IPS-15b (cell line): ENCODE data around the gene RPL13.
"Not testable (repeated sequence)": the region's sequence is repeated elsewhere in the genome, so short reads cannot be mapped to it uniquely, and the experiment has no call there.

Experiments
- H3K27me3 ChIP-seq: one replicate; pipeline ENCODE4 v1.6.1; 2013; ENCODE audit warnings: low read length; ENCODE audit not compliant: control insufficient read depth, insufficient read depth
- H3K36me3 ChIP-seq: one replicate; pipeline ENCODE4 v1.6.1; 2013; ENCODE audit warnings: low read length; ENCODE audit not compliant: control insufficient read depth, insufficient read depth
- H3K4me1 ChIP-seq: one replicate; pipeline ENCODE4 v1.6.1; 2013; ENCODE audit warnings: mild to moderate bottlenecking, low read length; ENCODE audit not compliant: control insufficient read depth, insufficient read depth
- H3K4me3 ChIP-seq: one replicate; pipeline ENCODE4 v1.5.1; 2013; ENCODE audit warnings: low read depth, low read length
- H3K9ac ChIP-seq: one replicate; pipeline ENCODE4 v1.6.1; 2013; ENCODE audit warnings: low read depth, mild to moderate bottlenecking, low read length
- H3K9me3 ChIP-seq: one replicate; pipeline ENCODE4 v1.6.1; 2013; ENCODE audit warnings: mild to moderate bottlenecking, low read length; ENCODE audit not compliant: control insufficient read depth, insufficient read depth

The RPL13 gene

GRCh38 chr16:89565506-89566372, 5.3 kb downstream of the RPL13 start:
- H3K9me3 ChIP-seq, result no peaks in the 10 kb centered on the region
- peak overlapping the region; percentile 60 for H3K4me3 ChIP-seq
- peaks cover 8% of the 10 kb centered on the region for H3K4me1 ChIP-seq
- H3K36me3 ChIP-seq, result peaks cover 36% of the 10 kb centered on the region
- no peaks in the 10 kb centered on the region for H3K27me3 ChIP-seq
- peak overlapping the region; percentile 39 for H3K9ac ChIP-seq

GRCh38 chr16:89567656-89568594, 7.4 kb downstream of the RPL13 start:
- Histone ChIP-seq H3K9me3 (no peaks in the 10 kb centered on the region), H3K9ac (no peak overlapping the region), H3K27me3 (no peaks in the 10 kb centered on the region), H3K36me3 (peaks cover 14% of the 10 kb centered on the region), H3K4me1 (peaks cover 8% of the 10 kb centered on the region), H3K4me3 (no peak overlapping the region)

GRCh38 chr16:89569506-89570341, 9.2 kb downstream of the RPL13 start:
- Histone ChIP-seq H3K4me1 (peaks cover 4% of the 10 kb centered on the region), H3K9me3 (no peaks in the 10 kb centered on the region), H3K4me3 (no peak overlapping the region)

GRCh38 chr16:89570342-89570923, 10.0 kb downstream of the RPL13 start:
- no peak overlapping the region for H3K4me3 ChIP-seq
- H3K9ac ChIP-seq, result no peak overlapping the region
- peaks cover 2% of the 10 kb centered on the region for H3K4me1 ChIP-seq
- H3K27me3 ChIP-seq, result no peaks in the 10 kb centered on the region
- H3K9me3 ChIP-seq, result no peaks in the 10 kb centered on the region
- H3K36me3 ChIP-seq, result no peaks in the 10 kb centered on the region

More at GRCh38 chr16:89569506-89570341, 9.2 kb downstream of the RPL13 start:
- no peak overlapping the region for H3K9ac ChIP-seq
- H3K27me3 ChIP-seq, result no peaks in the 10 kb centered on the region
- no peaks in the 10 kb centered on the region for H3K36me3 ChIP-seq

- H3K9ac ChIP-seq, H3K36me3 ChIP-seq, H3K27me3 ChIP-seq, H3K4me3 ChIP-seq, H3K4me1 ChIP-seq, H3K9me3 ChIP-seq: not testable (repeated sequence)
Measured at GRCh38 chr16:89570983-89571598, 10.6 kb downstream of the RPL13 start.

- no peak overlapping the region for H3K9ac ChIP-seq
- H3K27me3 ChIP-seq, result peaks cover 3% of the 10 kb centered on the region
- no peaks in the 10 kb centered on the region for H3K9me3 ChIP-seq
- no peak overlapping the region for H3K4me3 ChIP-seq
- no peaks in the 10 kb centered on the region for H3K36me3 ChIP-seq
- H3K4me1 ChIP-seq, result no peaks in the 10 kb centered on the region
Measured at GRCh38 chr16:89571636-89572035, 11.2 kb downstream of the RPL13 start.

- Histone ChIP-seq H3K9ac (no peak overlapping the region), H3K27me3 (peaks cover 3% of the 10 kb centered on the region), H3K4me1 (no peaks in the 10 kb centered on the region), H3K36me3 (no peaks in the 10 kb centered on the region), H3K4me3 (no peak overlapping the region), H3K9me3 (no peaks in the 10 kb centered on the region)
Measured at GRCh38 chr16:89572073-89572484, 11.6 kb downstream of the RPL13 start.

- no peak overlapping the region for H3K9ac ChIP-seq
- no peaks in the 10 kb centered on the region for H3K36me3 ChIP-seq
- H3K4me1 ChIP-seq, result no peaks in the 10 kb centered on the region
- no peaks in the 10 kb centered on the region for H3K9me3 ChIP-seq
- H3K27me3 ChIP-seq, result peaks cover 7% of the 10 kb centered on the region
- H3K4me3 ChIP-seq, result no peak overlapping the region
Measured at GRCh38 chr16:89572485-89573205, 12.2 kb downstream of the RPL13 start.

GRCh38 chr16:89573826-89574680, 13.6 kb downstream of the RPL13 start:
- no peaks in the 10 kb centered on the region for H3K4me1 ChIP-seq
- peaks cover under 1% of the 10 kb centered on the region for H3K36me3 ChIP-seq
- H3K9ac ChIP-seq, result peak overlapping the region; percentile 16
- H3K9me3 ChIP-seq, result no peaks in the 10 kb centered on the region
- H3K4me3 ChIP-seq, result peak overlapping the region; percentile 52
- H3K27me3 ChIP-seq, result peaks cover 7% of the 10 kb centered on the region
